ENCODE results near the gene TNNI3K. TPM values are rescaled to one million over a fixed set of nuclear protein-coding genes. Genes with fewer than 3 reads are reported as not detected.
A peak's percentile ranks its signal among the peaks of the same experiment; 100 is the strongest.

The TNNI3K gene, protein sequence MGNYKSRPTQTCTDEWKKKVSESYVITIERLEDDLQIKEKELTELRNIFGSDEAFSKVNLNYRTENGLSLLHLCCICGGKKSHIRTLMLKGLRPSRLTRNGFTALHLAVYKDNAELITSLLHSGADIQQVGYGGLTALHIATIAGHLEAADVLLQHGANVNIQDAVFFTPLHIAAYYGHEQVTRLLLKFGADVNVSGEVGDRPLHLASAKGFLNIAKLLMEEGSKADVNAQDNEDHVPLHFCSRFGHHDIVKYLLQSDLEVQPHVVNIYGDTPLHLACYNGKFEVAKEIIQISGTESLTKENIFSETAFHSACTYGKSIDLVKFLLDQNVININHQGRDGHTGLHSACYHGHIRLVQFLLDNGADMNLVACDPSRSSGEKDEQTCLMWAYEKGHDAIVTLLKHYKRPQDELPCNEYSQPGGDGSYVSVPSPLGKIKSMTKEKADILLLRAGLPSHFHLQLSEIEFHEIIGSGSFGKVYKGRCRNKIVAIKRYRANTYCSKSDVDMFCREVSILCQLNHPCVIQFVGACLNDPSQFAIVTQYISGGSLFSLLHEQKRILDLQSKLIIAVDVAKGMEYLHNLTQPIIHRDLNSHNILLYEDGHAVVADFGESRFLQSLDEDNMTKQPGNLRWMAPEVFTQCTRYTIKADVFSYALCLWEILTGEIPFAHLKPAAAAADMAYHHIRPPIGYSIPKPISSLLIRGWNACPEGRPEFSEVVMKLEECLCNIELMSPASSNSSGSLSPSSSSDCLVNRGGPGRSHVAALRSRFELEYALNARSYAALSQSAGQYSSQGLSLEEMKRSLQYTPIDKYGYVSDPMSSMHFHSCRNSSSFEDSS
- under 1 TPM in 4 of 6 donors, not detected in 2; 0.34 to 0.58 (median 0.39) TPM for total RNA-seq
- 1 to 10 TPM in 1 of 2 donors, under 1 TPM in 1; 0.34 to 2.2 TPM for polyA plus RNA-seq

DNA sequence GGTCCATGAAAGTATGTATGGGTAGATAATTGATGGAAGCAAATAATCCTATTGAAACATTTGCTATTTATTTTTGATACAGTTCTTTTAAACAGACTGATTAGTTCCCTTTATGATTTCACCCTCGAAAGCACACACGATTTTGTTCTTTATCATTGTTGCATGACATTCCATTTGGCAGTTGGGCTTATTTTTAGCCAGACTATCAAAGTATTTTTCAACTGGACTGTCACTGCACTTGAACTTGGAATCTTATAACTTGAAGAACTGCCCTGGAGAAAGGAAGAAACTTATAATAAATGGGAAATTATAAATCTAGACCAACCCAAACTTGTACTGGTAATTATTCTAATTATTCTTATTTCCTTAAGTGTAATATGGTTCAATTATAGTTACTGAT lies at the start of gene TNNI3K:
TNNI3K (plus strand) TSS at position 235 of the 400 bp plus-strand sequence; CDS start at position 300, 65 bp downstream.
- H3K27me3 ChIP-seq = no peaks in the 10 kb centered on the region
- intact Hi-C loops (cut with DNase I) = no loop called here
- TF ChIP-seq, protein P1, sequence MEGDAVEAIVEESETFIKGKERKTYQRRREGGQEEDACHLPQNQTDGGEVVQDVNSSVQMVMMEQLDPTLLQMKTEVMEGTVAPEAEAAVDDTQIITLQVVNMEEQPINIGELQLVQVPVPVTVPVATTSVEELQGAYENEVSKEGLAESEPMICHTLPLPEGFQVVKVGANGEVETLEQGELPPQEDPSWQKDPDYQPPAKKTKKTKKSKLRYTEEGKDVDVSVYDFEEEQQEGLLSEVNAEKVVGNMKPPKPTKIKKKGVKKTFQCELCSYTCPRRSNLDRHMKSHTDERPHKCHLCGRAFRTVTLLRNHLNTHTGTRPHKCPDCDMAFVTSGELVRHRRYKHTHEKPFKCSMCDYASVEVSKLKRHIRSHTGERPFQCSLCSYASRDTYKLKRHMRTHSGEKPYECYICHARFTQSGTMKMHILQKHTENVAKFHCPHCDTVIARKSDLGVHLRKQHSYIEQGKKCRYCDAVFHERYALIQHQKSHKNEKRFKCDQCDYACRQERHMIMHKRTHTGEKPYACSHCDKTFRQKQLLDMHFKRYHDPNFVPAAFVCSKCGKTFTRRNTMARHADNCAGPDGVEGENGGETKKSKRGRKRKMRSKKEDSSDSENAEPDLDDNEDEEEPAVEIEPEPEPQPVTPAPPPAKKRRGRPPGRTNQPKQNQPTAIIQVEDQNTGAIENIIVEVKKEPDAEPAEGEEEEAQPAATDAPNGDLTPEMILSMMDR (IDR thresholded peaks at IDR 0.05) = no peak
- WGBS, 2 donors = 6 to 12% methylated on average over 2 of the region's 2 CpGs
- no peaks in the 10 kb centered on the region for H3K36me3 ChIP-seq
- H3K4me3 ChIP-seq = no peak within 1 kb of the TSS
- no peak for FAIRE-seq
- no peaks in the 10 kb centered on the region for H3K4me1 ChIP-seq
- DNase-seq = no peak
- ATAC-seq = no peak
- no peak within 1 kb of the TSS for H3K27ac ChIP-seq
- H3K9me3 ChIP-seq = no peaks in the 10 kb centered on the region

DNA sequence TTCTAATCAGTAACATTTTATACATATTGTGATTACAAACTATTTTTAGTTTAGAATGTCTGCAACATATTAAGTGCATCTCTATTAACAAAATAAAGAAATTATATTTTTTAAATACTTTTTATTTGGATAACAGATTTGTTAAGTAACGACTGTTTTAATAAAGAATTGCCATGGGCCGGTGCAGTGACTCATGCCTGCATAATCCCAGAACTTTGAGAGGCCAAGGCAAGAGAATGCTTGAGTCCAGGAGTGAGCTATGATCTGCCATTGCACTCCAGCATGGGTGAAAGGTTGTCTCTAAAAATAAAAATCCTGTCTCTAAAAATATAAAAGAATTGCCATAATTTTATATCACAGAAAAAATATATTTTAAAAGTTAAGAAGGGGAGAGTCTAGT lies 41.3 kb upstream of the TNNI3K start:
- Histone ChIP-seq H3K27me3 (no peaks in the 10 kb centered on the region), H3K4me1 (peaks cover 0 to 2% (median 0%) of the 10 kb centered on the region in 3 donors), H3K27ac (no peak overlapping the region), H3K36me3 (no peaks in the 10 kb centered on the region), H3K9me3 (no peaks in the 10 kb centered on the region), H3K4me3 (no peak overlapping the region)
- TF ChIP-seq, protein P1 (IDR thresholded peaks at IDR 0.05) = no peak
- 47 to 70% methylated on average over 2 of the region's 2 CpGs for WGBS, 2 donors
- ATAC-seq (no peak), DNase-seq (no peak), FAIRE-seq (no peak)
- intact Hi-C loops (cut with DNase I) = no loop called here

DNA sequence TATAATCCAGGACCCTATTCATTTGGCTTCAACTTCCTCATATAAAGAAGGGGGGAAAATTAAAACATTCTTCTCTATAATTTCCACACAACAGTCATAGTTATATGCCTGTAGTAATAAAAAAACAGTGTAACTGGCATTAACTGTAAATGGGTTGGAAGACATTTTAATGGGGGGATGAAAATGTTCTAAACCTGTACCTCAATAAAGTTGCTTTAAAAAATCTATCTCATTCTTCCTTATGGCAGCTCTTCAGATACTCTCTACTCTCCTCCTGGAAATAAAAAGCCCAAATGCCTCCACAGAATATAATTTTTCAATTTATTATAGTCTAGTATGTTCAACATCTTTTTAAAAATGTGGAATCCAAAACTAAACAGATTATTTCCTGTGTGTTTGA lies 39.8 kb upstream of the TNNI3K start:
- Histone ChIP-seq H3K4me1 (peaks cover 0 to 9% (median 6%) of the 10 kb centered on the region in 3 donors), H3K27ac (no peak overlapping the region), H3K4me3 (no peak overlapping the region), H3K27me3 (no peaks in the 10 kb centered on the region), H3K9me3 (no peaks in the 10 kb centered on the region), H3K36me3 (no peaks in the 10 kb centered on the region)
- no peak for FAIRE-seq
- intact Hi-C loops (cut with DNase I) = no loop called here
- no peak for ATAC-seq
- DNase-seq = no peak
- TF ChIP-seq, protein P1 (IDR thresholded peaks at IDR 0.05) = no peak

DNA sequence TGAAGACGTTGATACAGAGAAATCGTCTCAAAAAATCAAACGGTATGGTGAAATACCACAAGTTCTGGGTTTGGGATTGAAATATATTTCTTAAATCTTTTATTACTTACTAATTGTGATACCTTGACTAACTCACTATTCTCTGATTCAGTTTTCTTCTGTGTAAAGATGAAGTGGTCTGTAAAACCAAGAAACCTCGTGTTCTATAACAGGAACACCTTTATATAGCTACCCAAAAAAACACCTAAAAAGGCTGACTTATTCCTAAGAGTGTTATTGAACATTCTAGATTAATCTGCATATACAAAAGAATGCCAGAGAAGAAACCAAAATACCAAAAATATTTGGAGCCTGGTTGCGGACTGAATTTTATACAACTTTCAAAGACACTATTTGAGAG lies 37.9 kb upstream of the TNNI3K start:
- no peaks in the 10 kb centered on the region for H3K9me3 ChIP-seq
- H3K36me3 ChIP-seq = peaks cover 0 to 8% (median 0%) of the 10 kb centered on the region in 3 donors
- peak overlapping the region; percentile 59 to 88 (median 80) for H3K27ac ChIP-seq
- no peak for FAIRE-seq
- 77 to 87% methylated on average over 5 of the region's 5 CpGs for WGBS, 2 donors
- TF ChIP-seq, protein P1 (IDR thresholded peaks at IDR 0.05) = no peak
- intact Hi-C loops (cut with DNase I) = no loop called here
- ATAC-seq = no peak
- DNase-seq = no peak
- H3K4me3 ChIP-seq = peak overlapping the region in 3 of 4 donors; percentile 42 to 63 (median 60)
- peaks cover 0 to 9% (median 6%) of the 10 kb centered on the region in 3 donors for H3K4me1 ChIP-seq
- H3K27me3 ChIP-seq = no peaks in the 10 kb centered on the region
